WTC11 (cell line): ENCODE measurements around the gene PAN2. TPM values are rescaled to one million over a fixed set of nuclear protein-coding genes. Genes with fewer than 3 reads are reported as not detected.

Experiments
- ATAC-seq: fragments of 200-7000 bp; cut with Tn5 transposase; 2 replicates; pipeline ENCODE4 v1.10.0; 2021; ENCODE audit warnings: mild to moderate bottlenecking, moderate library complexity
- CTCF ChIA-PET: fragments of 300-600 bp; sonication (Branson Sonifier 250); formaldehyde crosslinking; loops from one replicate; lab custom pipeline; 2021; ENCODE audit warnings: antibody characterized with exemption; lab: Charles Lee
- POLR2A ChIA-PET: fragments of 350-600 bp; sonication (Branson Sonifier 250); formaldehyde crosslinking; loops from one replicate; lab custom pipeline; 2021; ENCODE audit warnings: antibody characterized with exemption; lab: Charles Lee
- DNase-seq: peaks from one replicate; pipeline ENCODE4 v3.0.0; 2021; ENCODE audit warnings: low spot score
- H3K27ac Mint-ChIP-seq: 2 replicates; pipeline ENCODE4 v1.8.0; 2021; ENCODE audit warnings: mixed read lengths
- H3K27me3 Mint-ChIP-seq: 2 replicates; pipeline ENCODE4 v1.8.0; 2021; ENCODE audit warnings: low read depth, mild to moderate bottlenecking, moderate library complexity, mixed read lengths
- H3K36me3 Mint-ChIP-seq: 2 replicates; pipeline ENCODE4 v1.8.0; 2021; ENCODE audit warnings: mixed read lengths
- H3K4me1 Mint-ChIP-seq: 2 replicates; pipeline ENCODE4 v1.8.0; 2022; ENCODE audit warnings: mixed read lengths
- H3K4me3 Mint-ChIP-seq: 2 replicates; pipeline ENCODE4 v1.8.0; 2021; ENCODE audit warnings: mild to moderate bottlenecking, moderate library complexity, mixed read lengths
- H3K9me3 Mint-ChIP-seq: 2 replicates; pipeline ENCODE4 v1.8.0; 2021; ENCODE audit warnings: mixed read lengths
- CREB1 ChIP-seq: sonication (generic); formaldehyde crosslinking; IDR thresholded peaks from 2 replicates; pipeline ENCODE4 v1.8.0; 2023; ENCODE audit warnings: mild to moderate bottlenecking, missing genetic modification reagents
- EMX1 ChIP-seq: fragments of 250-450 bp; sonication (Bioruptor Pico); IDR thresholded peaks from 2 replicates; pipeline ENCODE4 v1.8.0; 2021; ENCODE audit warnings: mild to moderate bottlenecking
- FOXJ3 ChIP-seq: sonication (generic); formaldehyde crosslinking; IDR thresholded peaks from 2 replicates; pipeline ENCODE4 v1.9.0; 2021; ENCODE audit warnings: missing genetic modification reagents, mild to moderate bottlenecking, borderline replicate concordance
- GRHL2 ChIP-seq: fragments of 250-450 bp; sonication (Bioruptor Pico); IDR thresholded peaks from 2 replicates; pipeline ENCODE4 v1.8.0; 2022; ENCODE audit warnings: mild to moderate bottlenecking, moderate library complexity; ENCODE audit not compliant: insufficient replicate concordance, severe bottlenecking
- HMGA2 ChIP-seq: fragments of 250-450 bp; sonication (Bioruptor Pico); IDR thresholded peaks from 2 replicates; pipeline ENCODE4 v1.4.0; 2021; ENCODE audit warnings: mild to moderate bottlenecking, moderate library complexity
- SMAD4 ChIP-seq: sonication (generic); formaldehyde crosslinking; IDR thresholded peaks from 2 replicates; pipeline ENCODE4 v1.8.0; 2022; ENCODE audit warnings: mild to moderate bottlenecking, missing genetic modification reagents
- SP1 ChIP-seq: sonication (generic); formaldehyde crosslinking; conservative IDR thresholded peaks from 2 replicates; pipeline ENCODE4 v1.8.1; 2022; ENCODE audit warnings: missing genetic modification reagents
- total RNA-seq: library from RNA; stranded (reverse); gene quantifications from 3 replicates; pipeline ENCODE4 v1.2.3, GENCODE V29; 2021
- TF ChIP-seq, protein P1 (sequence below): sonication (generic); formaldehyde crosslinking; IDR thresholded peaks from 2 replicates; pipeline ENCODE4 v1.8.0; 2023; ENCODE audit warnings: missing genetic modification reagents, mild to moderate bottlenecking, borderline replicate concordance
- TF ChIP-seq, protein P2 (sequence below): fragments of 250-450 bp; sonication (Bioruptor Pico); IDR thresholded peaks from 2 replicates; pipeline ENCODE4 v1.9.0; 2021; ENCODE audit warnings: moderate library complexity, mild to moderate bottlenecking, inconsistent platforms, borderline replicate concordance
- TF ChIP-seq, protein P3 (sequence below): fragments of 250-450 bp; sonication (Bioruptor Pico); IDR thresholded peaks from 2 replicates; pipeline ENCODE4 v1.9.0; 2021; ENCODE audit warnings: mild to moderate bottlenecking
- TF ChIP-seq, protein P4 (sequence below): fragments of 200-600 bp; IDR thresholded peaks from 2 replicates; pipeline ENCODE4 v1.8.0; 2022; ENCODE audit warnings: antibody characterized with exemption

PAN2 gene
- total RNA-seq, 1 experiment from 2014 or later = 46.7 TPM

DNA sequence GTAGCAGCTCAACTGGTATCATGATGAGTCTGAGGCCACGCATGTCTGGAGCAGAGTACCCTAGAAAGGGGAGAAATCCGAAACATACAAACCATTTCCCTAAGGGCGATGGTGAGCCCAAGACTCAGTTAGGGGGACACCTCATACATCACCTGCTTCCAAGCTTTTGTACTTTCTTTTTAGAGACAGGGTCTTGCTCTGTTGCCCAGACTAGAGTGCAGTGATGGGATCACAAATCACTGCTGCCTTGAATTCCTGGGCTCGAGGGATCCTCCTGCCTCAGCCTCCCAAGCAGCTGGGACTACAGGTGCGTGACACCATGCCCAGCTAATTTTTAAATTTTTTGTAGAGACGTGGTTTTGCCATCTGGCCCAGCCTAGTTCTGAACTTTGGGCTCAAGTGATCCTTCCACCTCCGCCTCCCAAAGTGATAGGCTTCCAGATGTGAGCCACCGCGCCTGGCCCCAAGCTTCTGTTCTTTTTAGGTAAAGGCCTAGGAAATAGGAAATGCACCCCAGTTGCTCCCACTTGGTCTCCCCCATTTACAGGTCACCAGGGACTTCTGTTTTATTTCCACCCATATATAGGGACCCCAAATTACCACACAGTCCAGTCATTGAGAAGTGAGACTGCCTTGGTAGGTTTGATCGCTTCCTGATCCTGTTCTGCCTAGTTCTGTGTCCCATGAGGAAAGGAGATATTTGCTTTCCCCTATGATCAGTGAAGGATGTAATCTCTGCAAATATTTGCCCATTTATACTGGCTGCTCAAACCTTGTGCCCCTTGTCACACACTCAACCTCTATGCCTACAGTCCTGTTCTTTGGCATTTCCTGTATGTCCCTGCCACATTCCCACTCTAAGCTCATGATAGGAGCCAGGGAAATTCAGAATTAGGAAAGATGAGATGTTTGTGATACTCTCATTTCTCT is 28.6 kb upstream of the PAN2 start, which contains the start of gene APOF (continued):
- TF ChIP-seq, protein P1, sequence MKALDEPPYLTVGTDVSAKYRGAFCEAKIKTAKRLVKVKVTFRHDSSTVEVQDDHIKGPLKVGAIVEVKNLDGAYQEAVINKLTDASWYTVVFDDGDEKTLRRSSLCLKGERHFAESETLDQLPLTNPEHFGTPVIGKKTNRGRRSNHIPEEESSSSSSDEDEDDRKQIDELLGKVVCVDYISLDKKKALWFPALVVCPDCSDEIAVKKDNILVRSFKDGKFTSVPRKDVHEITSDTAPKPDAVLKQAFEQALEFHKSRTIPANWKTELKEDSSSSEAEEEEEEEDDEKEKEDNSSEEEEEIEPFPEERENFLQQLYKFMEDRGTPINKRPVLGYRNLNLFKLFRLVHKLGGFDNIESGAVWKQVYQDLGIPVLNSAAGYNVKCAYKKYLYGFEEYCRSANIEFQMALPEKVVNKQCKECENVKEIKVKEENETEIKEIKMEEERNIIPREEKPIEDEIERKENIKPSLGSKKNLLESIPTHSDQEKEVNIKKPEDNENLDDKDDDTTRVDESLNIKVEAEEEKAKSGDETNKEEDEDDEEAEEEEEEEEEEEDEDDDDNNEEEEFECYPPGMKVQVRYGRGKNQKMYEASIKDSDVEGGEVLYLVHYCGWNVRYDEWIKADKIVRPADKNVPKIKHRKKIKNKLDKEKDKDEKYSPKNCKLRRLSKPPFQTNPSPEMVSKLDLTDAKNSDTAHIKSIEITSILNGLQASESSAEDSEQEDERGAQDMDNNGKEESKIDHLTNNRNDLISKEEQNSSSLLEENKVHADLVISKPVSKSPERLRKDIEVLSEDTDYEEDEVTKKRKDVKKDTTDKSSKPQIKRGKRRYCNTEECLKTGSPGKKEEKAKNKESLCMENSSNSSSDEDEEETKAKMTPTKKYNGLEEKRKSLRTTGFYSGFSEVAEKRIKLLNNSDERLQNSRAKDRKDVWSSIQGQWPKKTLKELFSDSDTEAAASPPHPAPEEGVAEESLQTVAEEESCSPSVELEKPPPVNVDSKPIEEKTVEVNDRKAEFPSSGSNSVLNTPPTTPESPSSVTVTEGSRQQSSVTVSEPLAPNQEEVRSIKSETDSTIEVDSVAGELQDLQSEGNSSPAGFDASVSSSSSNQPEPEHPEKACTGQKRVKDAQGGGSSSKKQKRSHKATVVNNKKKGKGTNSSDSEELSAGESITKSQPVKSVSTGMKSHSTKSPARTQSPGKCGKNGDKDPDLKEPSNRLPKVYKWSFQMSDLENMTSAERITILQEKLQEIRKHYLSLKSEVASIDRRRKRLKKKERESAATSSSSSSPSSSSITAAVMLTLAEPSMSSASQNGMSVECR (CRISPR knock-in tag) = no peak
- TF ChIP-seq, protein P2, sequence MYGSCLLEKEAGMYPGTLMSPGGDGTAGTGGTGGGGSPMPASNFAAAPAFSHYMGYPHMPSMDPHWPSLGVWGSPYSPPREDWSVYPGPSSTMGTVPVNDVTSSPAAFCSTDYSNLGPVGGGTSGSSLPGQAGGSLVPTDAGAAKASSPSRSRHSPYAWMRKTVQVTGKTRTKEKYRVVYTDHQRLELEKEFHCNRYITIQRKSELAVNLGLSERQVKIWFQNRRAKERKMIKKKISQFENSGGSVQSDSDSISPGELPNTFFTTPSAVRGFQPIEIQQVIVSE (CRISPR knock-in tag) = no peak
- TF ChIP-seq, protein P3, sequence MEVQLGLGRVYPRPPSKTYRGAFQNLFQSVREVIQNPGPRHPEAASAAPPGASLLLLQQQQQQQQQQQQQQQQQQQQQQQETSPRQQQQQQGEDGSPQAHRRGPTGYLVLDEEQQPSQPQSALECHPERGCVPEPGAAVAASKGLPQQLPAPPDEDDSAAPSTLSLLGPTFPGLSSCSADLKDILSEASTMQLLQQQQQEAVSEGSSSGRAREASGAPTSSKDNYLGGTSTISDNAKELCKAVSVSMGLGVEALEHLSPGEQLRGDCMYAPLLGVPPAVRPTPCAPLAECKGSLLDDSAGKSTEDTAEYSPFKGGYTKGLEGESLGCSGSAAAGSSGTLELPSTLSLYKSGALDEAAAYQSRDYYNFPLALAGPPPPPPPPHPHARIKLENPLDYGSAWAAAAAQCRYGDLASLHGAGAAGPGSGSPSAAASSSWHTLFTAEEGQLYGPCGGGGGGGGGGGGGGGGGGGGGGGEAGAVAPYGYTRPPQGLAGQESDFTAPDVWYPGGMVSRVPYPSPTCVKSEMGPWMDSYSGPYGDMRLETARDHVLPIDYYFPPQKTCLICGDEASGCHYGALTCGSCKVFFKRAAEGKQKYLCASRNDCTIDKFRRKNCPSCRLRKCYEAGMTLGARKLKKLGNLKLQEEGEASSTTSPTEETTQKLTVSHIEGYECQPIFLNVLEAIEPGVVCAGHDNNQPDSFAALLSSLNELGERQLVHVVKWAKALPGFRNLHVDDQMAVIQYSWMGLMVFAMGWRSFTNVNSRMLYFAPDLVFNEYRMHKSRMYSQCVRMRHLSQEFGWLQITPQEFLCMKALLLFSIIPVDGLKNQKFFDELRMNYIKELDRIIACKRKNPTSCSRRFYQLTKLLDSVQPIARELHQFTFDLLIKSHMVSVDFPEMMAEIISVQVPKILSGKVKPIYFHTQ = no peak
- TF ChIP-seq GRHL2 = no peak
- TF ChIP-seq FOXJ3 = no peak
- no peak for TF ChIP-seq HMGA2
- TF ChIP-seq, all 79 proteins: peak for 0

DNA sequence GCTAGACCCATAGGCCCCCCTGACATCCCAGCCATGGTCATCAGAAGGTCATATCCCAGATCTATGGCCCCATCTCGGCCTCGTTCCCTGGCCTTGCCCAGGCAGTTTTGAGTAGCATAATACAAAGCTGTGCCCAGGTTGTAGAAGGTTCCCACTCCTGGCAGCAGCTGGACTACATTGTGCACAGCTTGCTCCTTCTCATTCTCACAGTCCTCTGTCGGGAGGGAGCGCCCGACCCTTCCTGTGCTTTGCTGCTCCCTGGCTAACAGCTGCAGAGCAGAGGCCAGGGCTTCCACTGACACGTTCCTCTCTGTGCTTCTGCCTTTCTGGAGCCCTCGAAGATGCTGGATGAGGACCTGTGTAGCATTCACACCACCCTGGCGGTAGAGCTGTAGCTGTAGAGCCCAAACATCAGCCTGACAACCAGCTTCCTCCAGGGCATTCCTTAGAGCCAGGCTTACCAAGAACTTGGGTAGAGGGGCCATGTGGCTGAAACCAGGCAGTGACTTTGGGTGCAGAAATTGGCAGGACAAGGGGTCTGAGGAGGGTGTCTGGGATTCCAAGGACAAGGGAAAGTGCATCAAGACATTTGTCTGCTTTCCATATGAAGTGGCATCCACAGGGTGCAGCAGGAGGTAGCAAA is 27.8 kb upstream of the PAN2 start:
- Mint-ChIP-seq H3K4me3 (peak overlapping the region; percentile 90), H3K4me1 (peaks cover 13% of the 10 kb centered on the region), H3K9me3 (no peaks in the 10 kb centered on the region), H3K27me3 (peaks cover 9% of the 10 kb centered on the region; the same call in 1 of the 2 replicates), H3K27ac (peak overlapping the region; percentile 99), H3K36me3 (no peaks in the 10 kb centered on the region)
- ATAC-seq = no peak
- POLR2A ChIA-PET = no interaction called here
- TF ChIP-seq SP1 (CRISPR knock-in tag) (no peak), CREB1 (CRISPR knock-in tag) (no peak), SMAD4 (CRISPR knock-in tag) (no peak), EMX1 (CRISPR knock-in tag) (no peak)
- TF ChIP-seq, protein P4, sequence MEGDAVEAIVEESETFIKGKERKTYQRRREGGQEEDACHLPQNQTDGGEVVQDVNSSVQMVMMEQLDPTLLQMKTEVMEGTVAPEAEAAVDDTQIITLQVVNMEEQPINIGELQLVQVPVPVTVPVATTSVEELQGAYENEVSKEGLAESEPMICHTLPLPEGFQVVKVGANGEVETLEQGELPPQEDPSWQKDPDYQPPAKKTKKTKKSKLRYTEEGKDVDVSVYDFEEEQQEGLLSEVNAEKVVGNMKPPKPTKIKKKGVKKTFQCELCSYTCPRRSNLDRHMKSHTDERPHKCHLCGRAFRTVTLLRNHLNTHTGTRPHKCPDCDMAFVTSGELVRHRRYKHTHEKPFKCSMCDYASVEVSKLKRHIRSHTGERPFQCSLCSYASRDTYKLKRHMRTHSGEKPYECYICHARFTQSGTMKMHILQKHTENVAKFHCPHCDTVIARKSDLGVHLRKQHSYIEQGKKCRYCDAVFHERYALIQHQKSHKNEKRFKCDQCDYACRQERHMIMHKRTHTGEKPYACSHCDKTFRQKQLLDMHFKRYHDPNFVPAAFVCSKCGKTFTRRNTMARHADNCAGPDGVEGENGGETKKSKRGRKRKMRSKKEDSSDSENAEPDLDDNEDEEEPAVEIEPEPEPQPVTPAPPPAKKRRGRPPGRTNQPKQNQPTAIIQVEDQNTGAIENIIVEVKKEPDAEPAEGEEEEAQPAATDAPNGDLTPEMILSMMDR = no peak
- CTCF ChIA-PET = no interaction called here
- DNase-seq = no peak
